Measurements from ENCODE around the gene INSL3.

- TF ChIP-seq POLR2A (IDR thresholded peaks at IDR 0.05; ENCODE audit: low read length) (no peak), GATA1 (IDR thresholded peaks at IDR 0.05; ENCODE audit: low read depth, low read length) (no peak)
Measured at GRCh38 chr19:17766543-17767131, 54.7 kb downstream of the INSL3 start.
